Activated T-cell treated with anti-CD3 and anti-CD28 coated beads, Interleukin-2, amount 50 U/mL, for 4 hours (primary cell): ENCODE data around the gene GRM1. TPM values are rescaled to one million over a fixed set of nuclear protein-coding genes. Genes with fewer than 3 reads are reported as not detected.

ENCODE experiments used
- ATAC-seq, 2 donors: fragments of 200-7000 bp; cut with Tn5 transposase; one replicate each; pipeline ENCODE4 v1.10.0; 2021
- DNase-seq: peaks from one replicate; pipeline ENCODE4 v3.0.0-alpha.2; 2020
- H3K27me3 Mint-ChIP-seq: one replicate; pipeline ENCODE4 v1.8.0; 2021; ENCODE audit warnings: low read depth, mixed read lengths
- H3K36me3 Mint-ChIP-seq: one replicate; pipeline ENCODE4 v1.8.0; 2022; ENCODE audit warnings: mixed read lengths; ENCODE audit not compliant: insufficient read depth
- H3K4me1 Mint-ChIP-seq: one replicate; pipeline ENCODE4 v1.8.0; 2021; ENCODE audit warnings: low read depth, mixed read lengths
- H3K4me3 Mint-ChIP-seq: one replicate; pipeline ENCODE4 v1.8.0; 2021; ENCODE audit warnings: mild to moderate bottlenecking, moderate library complexity, mixed read lengths
- H3K9me3 Mint-ChIP-seq: one replicate; pipeline ENCODE4 v1.8.0; 2021; ENCODE audit warnings: mixed read lengths
- total RNA-seq, 3 donors: library from RNA; stranded (reverse); gene quantifications; one replicate each; pipeline ENCODE4 v1.2.1, GENCODE V29; 2021

Gene GRM1
- total RNA-seq, 3 donors from 2014 or later, result not detected

GRCh38 chr6:146287691-146288369 lies 259.0 kb downstream of the GRM1 start:
- Mint-ChIP-seq H3K4me1 (no peaks in the 10 kb centered on the region), H3K4me3 (no peak overlapping the region), H3K9me3 (peaks cover 6% of the 10 kb centered on the region), H3K27me3 (no peaks in the 10 kb centered on the region), H3K36me3 (no peaks in the 10 kb centered on the region)
- DNase-seq (no peak), ATAC-seq (no peak)

GRCh38 chr6:146289816-146290588 lies 261.1 kb downstream of the GRM1 start:
- H3K4me3 Mint-ChIP-seq, result no peak overlapping the region
- ATAC-seq, result no peak
- DNase-seq, result no peak
- no peaks in the 10 kb centered on the region for H3K36me3 Mint-ChIP-seq
- no peaks in the 10 kb centered on the region for H3K4me1 Mint-ChIP-seq
- no peaks in the 10 kb centered on the region for H3K27me3 Mint-ChIP-seq
- peaks cover 6% of the 10 kb centered on the region for H3K9me3 Mint-ChIP-seq

GRCh38 chr6:146290589-146290901 lies 261.7 kb downstream of the GRM1 start:
- Mint-ChIP-seq H3K4me1 (no peaks in the 10 kb centered on the region), H3K27me3 (no peaks in the 10 kb centered on the region), H3K4me3 (no peak overlapping the region), H3K36me3 (no peaks in the 10 kb centered on the region), H3K9me3 (peaks cover under 1% of the 10 kb centered on the region)
- no peak for DNase-seq
- ATAC-seq, result no peak

GRCh38 chr6:146292506-146292905 lies 263.6 kb downstream of the GRM1 start:
- Mint-ChIP-seq H3K36me3 (no peaks in the 10 kb centered on the region), H3K27me3 (no peaks in the 10 kb centered on the region), H3K9me3 (no peaks in the 10 kb centered on the region), H3K4me1 (no peaks in the 10 kb centered on the region), H3K4me3 (no peak overlapping the region)
- ATAC-seq (no peak), DNase-seq (no peak)

- Mint-ChIP-seq H3K9me3 (no peaks in the 10 kb centered on the region), H3K4me1 (no peaks in the 10 kb centered on the region), H3K27me3 (no peaks in the 10 kb centered on the region), H3K36me3 (no peaks in the 10 kb centered on the region), H3K4me3 (no peak overlapping the region)
- ATAC-seq, result no peak
- no peak for DNase-seq
Measured at GRCh38 chr6:146295695-146296094, 266.8 kb downstream of the GRM1 start.

GRCh38 chr6:146297815-146298214 lies 269.0 kb downstream of the GRM1 start:
- H3K27me3 Mint-ChIP-seq, result no peaks in the 10 kb centered on the region
- no peaks in the 10 kb centered on the region for H3K36me3 Mint-ChIP-seq

GRCh38 chr6:146300521-146300920 lies 271.7 kb downstream of the GRM1 start:
- no peaks in the 10 kb centered on the region for H3K4me1 Mint-ChIP-seq
- no peak for DNase-seq
- no peak overlapping the region for H3K4me3 Mint-ChIP-seq
- no peaks in the 10 kb centered on the region for H3K9me3 Mint-ChIP-seq
- ATAC-seq, result no peak
- H3K36me3 Mint-ChIP-seq, result no peaks in the 10 kb centered on the region
- no peaks in the 10 kb centered on the region for H3K27me3 Mint-ChIP-seq

More at GRCh38 chr6:146297815-146298214, 269.0 kb downstream of the GRM1 start:
- ATAC-seq (no peak), DNase-seq (no peak)
- Mint-ChIP-seq H3K9me3 (no peaks in the 10 kb centered on the region), H3K4me1 (no peaks in the 10 kb centered on the region), H3K4me3 (no peak overlapping the region)

GRCh38 chr6:146301764-146302163 lies 272.9 kb downstream of the GRM1 start:
- Mint-ChIP-seq H3K27me3 (no peaks in the 10 kb centered on the region), H3K9me3 (no peaks in the 10 kb centered on the region), H3K4me1 (no peaks in the 10 kb centered on the region), H3K36me3 (no peaks in the 10 kb centered on the region), H3K4me3 (no peak overlapping the region)
- DNase-seq (no peak), ATAC-seq (no peak)

- H3K9me3 Mint-ChIP-seq, result no peaks in the 10 kb centered on the region
- H3K36me3 Mint-ChIP-seq, result no peaks in the 10 kb centered on the region
- H3K4me3 Mint-ChIP-seq, result no peak overlapping the region
- H3K27me3 Mint-ChIP-seq, result no peaks in the 10 kb centered on the region
- H3K4me1 Mint-ChIP-seq, result no peaks in the 10 kb centered on the region
- no peak for DNase-seq
- ATAC-seq, result no peak
Measured at GRCh38 chr6:146302994-146303393, 274.1 kb downstream of the GRM1 start.

GRCh38 chr6:146304181-146304580 lies 275.3 kb downstream of the GRM1 start:
- H3K4me3 Mint-ChIP-seq, result no peak overlapping the region

GRCh38 chr6:146305092-146305491 lies 276.2 kb downstream of the GRM1 start:
- DNase-seq, result no peak
- ATAC-seq, result no peak
- H3K4me3 Mint-ChIP-seq, result no peak overlapping the region
- no peaks in the 10 kb centered on the region for H3K36me3 Mint-ChIP-seq
- no peaks in the 10 kb centered on the region for H3K4me1 Mint-ChIP-seq
- no peaks in the 10 kb centered on the region for H3K27me3 Mint-ChIP-seq
- no peaks in the 10 kb centered on the region for H3K9me3 Mint-ChIP-seq

More at GRCh38 chr6:146304181-146304580, 275.3 kb downstream of the GRM1 start:
- no peak for ATAC-seq
- no peaks in the 10 kb centered on the region for H3K4me1 Mint-ChIP-seq
- no peaks in the 10 kb centered on the region for H3K9me3 Mint-ChIP-seq
- DNase-seq, result no peak
- H3K27me3 Mint-ChIP-seq, result no peaks in the 10 kb centered on the region
- H3K36me3 Mint-ChIP-seq, result no peaks in the 10 kb centered on the region

GRCh38 chr6:146305951-146306350 lies 277.1 kb downstream of the GRM1 start:
- Mint-ChIP-seq H3K36me3 (no peaks in the 10 kb centered on the region), H3K4me1 (no peaks in the 10 kb centered on the region), H3K27me3 (no peaks in the 10 kb centered on the region), H3K4me3 (no peak overlapping the region), H3K9me3 (no peaks in the 10 kb centered on the region)
- ATAC-seq, result no peak
- no peak for DNase-seq

GRCh38 chr6:146310628-146311027 lies 281.8 kb downstream of the GRM1 start:
- Mint-ChIP-seq H3K4me1 (no peaks in the 10 kb centered on the region), H3K9me3 (no peaks in the 10 kb centered on the region), H3K4me3 (no peak overlapping the region), H3K27me3 (no peaks in the 10 kb centered on the region), H3K36me3 (no peaks in the 10 kb centered on the region)
- ATAC-seq (no peak), DNase-seq (no peak)

- H3K9me3 Mint-ChIP-seq, result no peaks in the 10 kb centered on the region
- DNase-seq (no peak), ATAC-seq (no peak)
- no peaks in the 10 kb centered on the region for H3K36me3 Mint-ChIP-seq
- H3K4me1 Mint-ChIP-seq, result no peaks in the 10 kb centered on the region
- no peaks in the 10 kb centered on the region for H3K27me3 Mint-ChIP-seq
- no peak overlapping the region for H3K4me3 Mint-ChIP-seq
Measured at GRCh38 chr6:146311079-146311478, 282.2 kb downstream of the GRM1 start.

GRCh38 chr6:146312608-146313007 lies 283.7 kb downstream of the GRM1 start:
- no peaks in the 10 kb centered on the region for H3K4me1 Mint-ChIP-seq
- DNase-seq, result no peak
- H3K27me3 Mint-ChIP-seq, result no peaks in the 10 kb centered on the region
- H3K36me3 Mint-ChIP-seq, result no peaks in the 10 kb centered on the region
- H3K9me3 Mint-ChIP-seq, result no peaks in the 10 kb centered on the region
- ATAC-seq, result no peak
- no peak overlapping the region for H3K4me3 Mint-ChIP-seq
